Measurements from ENCODE around the gene PITPNC1.

PITPNC1 gene

GRCh38 chr17:67440277-67441051, 63.4 kb downstream of the PITPNC1 start:
- no peak for DNase-seq (ENCODE audit: low read depth)
- peak overlapping the region; percentile 7; the same call in 1 of the 2 replicates for H3K4me3 ChIP-seq (ENCODE audit: low read depth, low read length)
- TF ChIP-seq CTCF (IDR thresholded peaks at IDR 0.05; ENCODE audit: insufficient read depth, low read depth, low read length, missing control alignments): no peak

GRCh38 chr17:67441052-67441895, 64.2 kb downstream of the PITPNC1 start:
- H3K4me3 ChIP-seq (ENCODE audit: low read depth, low read length): peak overlapping the region; percentile 7; the same call in 1 of the 2 replicates
- DNase-seq (ENCODE audit: low read depth): peak; percentile 82

GRCh38 chr17:67441896-67442219, 64.8 kb downstream of the PITPNC1 start:
- DNase-seq (ENCODE audit: low read depth): no peak
- no peak overlapping the region for H3K4me3 ChIP-seq (ENCODE audit: low read depth, low read length)
- TF ChIP-seq CTCF (IDR thresholded peaks at IDR 0.05; ENCODE audit: insufficient read depth, low read depth, low read length, missing control alignments): no peak

More at GRCh38 chr17:67441052-67441895, 64.2 kb downstream of the PITPNC1 start:
- no peak for TF ChIP-seq CTCF (IDR thresholded peaks at IDR 0.05; ENCODE audit: insufficient read depth, low read depth, low read length, missing control alignments)

GRCh38 chr17:67442787-67443624, 65.9 kb downstream of the PITPNC1 start:
- TF ChIP-seq CTCF (IDR thresholded peaks at IDR 0.05; ENCODE audit: insufficient read depth, low read depth, low read length, missing control alignments): no peak
- no peak for DNase-seq (ENCODE audit: low read depth)
- H3K4me3 ChIP-seq (ENCODE audit: low read depth, low read length): no peak overlapping the region

GRCh38 chr17:67443931-67444595, 67.0 kb downstream of the PITPNC1 start:
- H3K4me3 ChIP-seq (ENCODE audit: low read depth, low read length): no peak overlapping the region
- TF ChIP-seq CTCF (IDR thresholded peaks at IDR 0.05; ENCODE audit: insufficient read depth, low read depth, low read length, missing control alignments): no peak
- no peak for DNase-seq (ENCODE audit: low read depth)

- H3K4me3 ChIP-seq (ENCODE audit: low read depth, low read length): no peak overlapping the region
- TF ChIP-seq CTCF (IDR thresholded peaks at IDR 0.05; ENCODE audit: insufficient read depth, low read depth, low read length, missing control alignments): no peak
Observed at GRCh38 chr17:67448449-67448848, 71.4 kb downstream of the PITPNC1 start.

More at GRCh38 chr17:67448449-67448848, 71.4 kb downstream of the PITPNC1 start:
- no peak for DNase-seq (ENCODE audit: low read depth)
